GM21717 (cell line): Measurements from ENCODE around the gene NTM.

Source experiments
- ATAC-seq: cut with Tn5 transposase; IDR thresholded peaks from one replicate; pipeline ENCODE4 v1.9.1; 2021; ENCODE audit warnings: mild to moderate bottlenecking, moderate library complexity; ENCODE audit not compliant: unreplicated experiment

Gene NTM

DNA sequence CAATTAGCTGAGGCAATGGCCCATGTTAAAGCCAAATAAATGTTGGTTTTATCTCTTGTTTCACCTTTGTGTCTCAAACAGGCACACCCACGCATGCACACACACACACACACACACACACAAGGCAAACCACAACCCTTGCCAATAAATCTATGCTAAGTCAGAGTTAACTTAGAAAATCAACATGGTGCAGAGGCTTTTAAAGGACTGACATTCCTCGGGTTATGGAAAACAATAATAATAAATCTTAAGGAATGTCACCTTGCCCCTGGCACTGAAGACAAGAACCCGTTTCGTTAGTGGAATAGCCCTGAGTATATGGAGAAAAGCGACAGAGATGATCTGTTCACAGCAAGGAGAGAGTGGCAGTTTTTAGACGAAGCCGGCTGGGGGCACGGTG lies 326.3 kb downstream of the NTM start:
- ATAC-seq = no peak

DNA sequence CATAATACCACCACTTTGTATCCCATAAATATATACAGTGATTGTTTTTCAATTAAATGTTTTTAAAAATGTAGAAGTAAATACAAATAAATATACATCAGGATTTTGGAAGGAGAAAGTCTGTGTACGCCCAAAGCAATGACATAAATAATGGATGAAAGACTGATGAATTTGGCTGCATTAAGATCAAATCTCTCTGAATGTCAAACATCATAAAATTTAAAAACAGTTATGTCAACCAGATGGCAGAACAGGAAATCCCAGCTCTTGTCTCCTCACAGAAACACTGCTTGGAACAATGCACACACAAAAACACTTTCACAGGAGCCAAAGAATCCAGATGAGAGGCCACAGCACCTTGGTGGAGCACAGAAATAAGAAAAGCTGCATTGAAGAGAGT lies 332.9 kb downstream of the NTM start:
- ATAC-seq = no peak

DNA sequence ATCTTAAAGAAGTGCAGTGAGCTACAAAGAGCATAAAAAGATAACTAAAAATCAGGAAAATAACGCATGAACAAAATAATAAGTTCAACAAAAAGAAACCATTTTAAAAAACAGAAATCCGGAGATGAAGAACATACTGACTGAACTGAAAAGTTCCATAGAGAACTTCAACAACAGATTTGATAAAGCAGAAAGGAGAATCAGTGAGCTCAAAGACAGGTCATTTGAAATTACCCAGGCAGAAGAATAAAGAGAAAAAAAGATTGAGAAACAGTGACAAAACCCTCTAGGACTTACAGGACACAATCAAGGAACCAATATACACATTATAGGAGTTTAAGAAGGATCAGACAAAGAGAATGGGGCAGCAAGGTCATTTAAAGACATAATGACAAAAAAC lies 334.3 kb downstream of the NTM start:
- ATAC-seq = no peak

DNA sequence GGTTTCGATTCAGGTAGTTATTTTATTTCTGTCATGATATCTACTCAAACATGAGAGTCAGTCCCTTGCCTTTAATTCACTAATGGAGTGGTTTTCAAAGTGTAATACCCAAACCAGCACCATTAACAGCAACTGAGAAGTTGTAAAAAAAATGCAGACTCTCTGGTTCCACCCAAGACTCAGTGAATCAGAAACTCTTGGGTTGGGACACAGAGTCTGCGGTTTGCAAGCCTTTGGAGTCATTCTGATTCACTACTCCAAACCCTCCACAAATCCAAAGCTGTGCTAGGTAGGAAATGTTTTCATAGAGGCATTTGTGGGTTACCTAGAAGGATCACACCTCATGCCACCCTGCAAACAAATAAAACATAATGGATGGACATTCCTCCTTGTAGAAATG lies 340.1 kb downstream of the NTM start:
- ATAC-seq = no peak

DNA sequence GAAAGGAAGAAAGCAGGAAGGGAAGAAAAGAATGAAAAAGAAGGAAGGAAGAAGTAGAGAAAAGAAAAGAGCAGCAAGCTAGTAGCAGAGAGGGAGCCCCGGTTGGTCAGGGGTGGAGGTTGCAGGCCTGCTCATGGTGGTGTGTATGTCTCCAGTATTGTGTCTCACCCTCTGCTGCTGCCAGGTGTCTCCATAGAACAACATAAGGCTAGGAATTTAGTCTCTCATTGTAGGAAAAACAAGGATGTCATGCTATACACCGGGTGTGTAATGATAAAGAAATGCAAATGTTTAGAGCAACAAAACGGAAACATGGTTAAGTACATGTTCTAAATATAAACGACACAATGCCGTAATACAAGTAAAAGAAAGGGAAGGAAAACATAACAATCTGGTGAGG lies 342.5 kb downstream of the NTM start:
- no peak for ATAC-seq

DNA sequence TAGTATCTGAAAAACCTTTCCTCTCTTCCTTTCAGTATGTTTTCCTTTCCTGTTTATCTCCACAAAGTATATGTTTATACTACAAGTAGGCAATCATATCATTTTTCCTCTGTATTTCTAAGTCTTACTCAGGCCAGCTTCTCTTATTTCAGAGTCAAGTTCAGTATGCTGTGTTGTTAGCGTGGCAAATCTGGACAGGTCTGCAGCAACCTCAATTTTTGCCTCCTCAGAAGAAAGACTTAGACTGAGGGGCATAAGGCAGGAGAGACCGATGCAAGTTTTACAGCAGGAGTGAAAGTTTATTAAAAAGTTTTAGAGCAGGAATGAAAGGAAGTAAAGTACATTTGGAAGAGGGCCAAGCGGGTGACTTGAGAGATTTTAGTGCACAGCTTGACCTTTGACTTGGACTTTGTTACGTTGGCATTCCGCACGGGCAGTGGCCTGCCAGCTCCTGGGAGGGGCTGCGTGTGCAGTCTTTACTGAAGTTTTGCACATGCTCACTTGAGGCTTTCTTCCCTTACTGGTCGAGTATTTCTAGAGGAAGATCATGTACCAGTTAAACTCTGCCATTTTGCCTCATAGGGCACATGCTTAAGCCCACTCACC lies 343.2 kb downstream of the NTM start:
- no peak for ATAC-seq

DNA sequence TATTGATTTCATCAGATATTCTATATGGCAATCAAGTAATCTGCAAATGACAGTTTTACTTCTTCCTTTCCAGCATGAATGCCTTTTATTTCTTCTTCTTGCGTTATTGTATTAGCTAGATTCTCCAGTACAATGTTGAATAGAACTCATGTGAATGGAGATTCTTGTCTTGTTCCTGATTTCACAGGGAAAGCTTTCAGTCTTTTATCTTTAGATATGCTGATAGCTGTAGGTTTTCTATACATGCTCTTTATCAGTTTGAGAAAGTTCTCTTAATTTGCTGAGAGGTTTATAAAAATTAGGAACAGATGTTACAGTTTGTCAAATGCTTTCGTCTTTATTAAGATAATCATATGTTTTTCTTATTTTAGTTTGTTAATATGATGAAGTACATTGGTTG lies 347.2 kb downstream of the NTM start:
- no peak for ATAC-seq

DNA sequence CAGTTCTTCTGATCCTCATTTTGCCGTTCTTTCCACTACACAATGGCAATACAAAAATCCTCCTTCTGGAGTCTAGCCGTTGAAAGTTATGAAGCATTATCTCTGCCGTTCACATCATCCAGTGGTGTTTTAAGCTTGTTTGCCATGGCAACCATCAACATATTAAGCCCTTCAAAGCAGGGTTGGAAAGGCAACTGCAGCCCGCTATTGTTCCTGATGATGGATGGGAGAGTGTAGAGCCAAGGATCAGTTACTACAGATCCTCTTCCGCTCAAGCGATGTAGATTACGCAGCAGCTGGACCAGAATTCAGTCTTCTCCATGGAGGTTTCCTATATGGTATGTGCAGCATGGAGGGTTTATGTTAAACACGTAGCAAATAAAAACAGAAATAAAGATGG lies 352.7 kb downstream of the NTM start:
- ATAC-seq = no peak

DNA sequence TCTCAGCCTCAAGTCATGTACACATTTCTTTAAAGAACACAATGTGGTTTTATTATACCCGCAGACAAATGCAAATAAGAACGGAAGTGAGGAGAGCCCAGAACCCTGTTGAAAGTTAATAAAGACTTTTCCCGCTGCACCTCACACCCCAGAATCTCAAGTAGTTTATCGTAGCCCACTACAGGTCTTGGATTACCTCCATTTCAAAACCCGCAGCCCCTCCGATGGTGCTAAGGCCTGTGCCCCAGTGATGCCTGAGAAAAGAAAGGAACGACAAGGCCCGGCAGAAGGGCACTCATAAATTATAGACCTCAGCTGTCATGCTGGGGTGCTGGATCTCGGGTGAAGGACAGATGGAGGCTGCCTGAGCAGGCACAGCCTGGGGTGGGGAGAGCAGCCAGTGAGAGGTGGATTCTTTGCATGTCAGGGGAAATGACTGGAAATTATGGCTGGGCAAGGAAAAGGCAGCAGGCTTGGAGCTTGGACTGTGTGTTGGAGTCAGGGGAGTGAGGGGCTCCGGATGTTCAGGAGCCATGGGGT lies 354.1 kb downstream of the NTM start:
- no peak for ATAC-seq

DNA sequence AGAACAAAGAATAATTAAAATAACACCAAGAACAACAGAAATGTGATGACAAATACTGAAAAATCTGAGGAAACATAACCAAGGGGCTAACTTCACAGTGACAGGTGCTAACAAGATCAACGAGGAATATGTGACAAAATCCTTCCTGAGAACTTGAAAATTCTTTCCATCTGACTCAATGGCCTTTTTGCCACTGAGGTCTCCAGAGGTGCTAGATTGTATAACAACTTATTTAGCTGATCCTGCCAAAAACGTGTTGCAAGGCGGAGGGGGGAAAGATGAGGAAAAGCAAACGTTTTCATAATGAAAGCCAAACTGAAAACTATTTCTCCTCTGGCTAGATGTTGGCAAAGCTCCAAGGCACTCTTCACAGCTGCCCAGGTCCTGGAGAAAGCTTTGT lies 364.5 kb downstream of the NTM start:
- no peak for ATAC-seq

DNA sequence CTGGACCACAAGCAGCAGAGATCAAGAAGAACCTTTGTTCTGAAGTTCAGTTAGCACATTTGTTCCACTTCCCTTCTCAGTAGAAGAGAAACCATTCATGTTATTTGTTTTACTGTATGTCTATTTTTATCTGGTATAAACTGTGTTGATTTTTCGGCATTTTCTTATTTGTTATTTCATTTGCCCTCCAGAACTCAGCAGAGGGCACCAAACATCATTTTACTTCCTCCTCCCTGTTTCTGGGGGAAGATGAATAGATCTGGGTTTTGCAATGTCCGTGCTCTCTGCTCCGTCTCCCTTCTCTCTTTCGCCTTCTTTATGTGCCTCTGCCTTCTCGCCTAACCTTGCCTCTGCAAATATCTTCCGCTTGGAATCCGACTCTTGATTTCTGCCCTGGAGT lies 366.9 kb downstream of the NTM start:
- ATAC-seq = no peak

DNA sequence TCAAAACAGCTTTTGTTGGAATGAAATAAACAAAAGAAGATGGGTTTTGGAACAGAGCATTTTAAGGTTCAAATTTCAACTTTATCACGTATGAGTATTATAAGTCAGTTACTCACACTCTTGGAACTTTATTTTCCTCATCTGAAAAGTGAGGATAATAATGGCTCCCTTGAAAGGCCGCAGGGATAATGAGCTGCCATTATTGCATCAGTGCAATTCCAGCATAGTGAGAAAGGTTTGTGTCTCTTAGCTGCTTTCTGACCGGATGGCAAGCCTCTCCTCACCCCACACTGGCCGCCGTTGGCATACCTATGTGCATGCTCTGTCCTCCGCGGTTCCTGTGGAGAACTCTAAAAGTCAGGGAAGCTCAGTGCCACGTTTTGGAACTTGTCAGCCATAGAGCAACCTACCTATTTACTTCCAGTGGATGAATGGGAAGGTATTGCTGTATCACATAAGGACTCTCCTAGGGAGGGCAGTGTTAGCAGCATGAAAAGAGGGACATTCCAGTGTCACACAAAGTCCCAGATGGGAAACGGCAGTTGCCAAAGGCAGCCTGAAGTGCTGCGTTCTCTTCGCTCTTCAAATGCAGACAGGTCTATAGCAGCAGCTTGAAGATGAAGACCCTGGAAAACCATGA lies 368.9 kb downstream of the NTM start:
- ATAC-seq = no peak

DNA sequence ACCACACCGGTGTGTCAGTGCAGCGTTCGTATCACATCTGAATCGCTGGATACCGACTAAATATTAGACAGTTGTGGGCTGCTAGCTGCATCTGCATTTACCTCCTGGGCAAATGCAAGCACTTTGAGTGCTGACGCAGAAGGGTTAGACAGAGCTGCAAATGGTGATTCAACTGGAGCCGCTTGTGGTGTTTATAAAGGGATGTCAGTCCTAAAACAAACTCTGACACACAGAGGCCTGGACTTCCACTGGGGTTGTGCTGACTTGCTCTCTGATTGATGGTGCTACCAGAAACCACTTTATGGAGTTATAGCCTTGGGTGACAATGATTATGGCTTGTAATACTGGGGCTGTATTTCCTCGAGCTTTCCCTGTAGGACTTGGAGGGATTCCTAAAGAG lies 374.4 kb downstream of the NTM start:
- ATAC-seq = no peak

DNA sequence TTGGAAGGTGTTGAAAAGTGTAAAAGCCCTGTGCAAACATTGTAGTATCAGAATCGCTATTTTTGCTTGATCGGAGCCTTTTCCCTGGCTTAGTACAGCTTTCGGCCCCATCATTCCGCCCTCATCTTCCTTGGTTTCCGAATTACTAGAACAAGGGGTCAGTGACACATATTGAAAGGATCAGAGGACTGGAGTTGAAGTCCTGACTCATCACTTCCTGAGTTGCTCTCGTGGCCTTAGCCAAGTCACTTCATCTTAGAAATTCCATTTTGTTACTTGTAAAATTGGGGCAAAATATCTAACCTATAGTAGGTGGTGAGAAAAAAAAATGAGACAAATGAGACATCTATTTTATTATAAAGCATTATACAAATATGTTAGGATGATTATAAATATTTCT lies 375.0 kb downstream of the NTM start:
- no peak for ATAC-seq

DNA sequence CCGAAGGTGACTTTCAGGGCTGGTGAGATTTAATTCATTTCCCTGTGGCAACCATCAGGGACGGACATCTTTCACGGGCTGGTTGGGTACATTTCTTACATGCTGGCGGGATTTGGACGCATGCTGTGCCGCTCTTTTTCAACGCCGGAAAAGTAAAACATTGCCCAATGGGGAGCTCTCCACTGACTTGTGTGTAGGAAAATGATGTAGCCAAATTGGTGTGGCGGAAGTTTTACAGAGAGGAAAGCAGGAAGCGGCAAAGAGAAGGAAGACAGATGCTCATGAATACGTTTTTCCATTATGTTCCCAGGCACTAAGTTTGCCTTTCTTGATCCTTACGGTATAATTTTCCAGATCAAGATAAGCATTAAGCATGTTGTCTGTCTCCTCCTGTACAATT lies 375.8 kb downstream of the NTM start:
- ATAC-seq = no peak

DNA sequence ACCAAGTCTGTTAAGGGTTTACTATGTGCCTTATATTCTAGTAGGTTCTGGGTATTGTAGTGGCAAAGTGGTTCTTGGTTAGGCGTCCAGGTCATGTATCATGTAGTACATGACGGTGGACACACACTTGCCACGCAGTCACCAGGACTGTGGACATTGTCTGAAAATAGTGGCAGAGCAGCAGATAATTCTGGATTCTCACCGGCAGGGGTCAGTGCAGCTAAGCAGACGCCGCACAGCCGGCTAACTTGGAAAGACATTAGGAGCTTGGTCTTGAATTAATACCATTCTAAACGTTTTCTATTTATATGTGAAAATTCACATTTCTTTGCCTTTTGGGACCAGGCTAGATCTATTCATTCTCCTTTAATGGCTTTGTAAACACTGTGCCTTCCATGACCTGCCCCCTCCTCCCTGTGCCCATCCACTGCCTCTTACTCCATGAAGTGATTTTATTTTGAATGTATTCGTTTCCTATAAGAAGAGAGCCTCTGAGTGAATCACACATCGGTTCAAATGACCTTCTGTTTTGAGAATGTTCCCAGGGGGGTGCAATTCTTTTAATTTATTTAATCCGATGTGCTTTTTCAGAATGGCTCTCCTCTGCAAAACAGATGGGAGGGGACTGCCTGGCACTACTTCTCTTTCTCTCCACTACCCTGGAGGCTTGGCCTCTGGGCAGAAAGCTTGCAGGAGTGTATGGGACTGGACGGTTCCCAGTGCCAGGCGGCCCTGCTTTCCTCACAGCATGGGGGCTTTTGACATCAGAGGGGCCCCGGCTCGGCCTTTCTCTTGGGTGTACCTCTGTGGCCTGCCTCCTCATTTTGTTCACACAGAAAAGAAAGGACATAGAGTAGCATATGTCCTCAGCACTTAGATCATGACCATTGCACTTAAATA lies 378.0 kb downstream of the NTM start:
- ATAC-seq = no peak

DNA sequence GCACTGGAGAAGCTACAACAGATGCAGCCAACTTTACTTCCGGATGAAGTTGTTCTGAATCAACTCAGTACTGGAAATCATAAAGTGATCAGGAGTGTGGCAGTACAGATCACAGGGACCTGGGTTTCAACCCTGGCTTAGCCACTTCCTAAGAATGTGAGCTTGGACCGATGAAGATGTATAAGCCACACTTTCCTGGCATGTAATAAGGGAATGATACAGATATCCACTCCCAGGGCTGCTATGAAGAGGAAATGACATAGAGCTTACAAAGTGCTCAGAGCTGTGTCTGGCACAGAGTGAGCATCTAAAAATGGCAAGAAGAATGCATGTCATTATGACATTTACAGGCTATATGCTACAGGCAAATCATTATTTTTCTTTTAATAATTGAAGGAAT lies 378.7 kb downstream of the NTM start:
- ATAC-seq = no peak

DNA sequence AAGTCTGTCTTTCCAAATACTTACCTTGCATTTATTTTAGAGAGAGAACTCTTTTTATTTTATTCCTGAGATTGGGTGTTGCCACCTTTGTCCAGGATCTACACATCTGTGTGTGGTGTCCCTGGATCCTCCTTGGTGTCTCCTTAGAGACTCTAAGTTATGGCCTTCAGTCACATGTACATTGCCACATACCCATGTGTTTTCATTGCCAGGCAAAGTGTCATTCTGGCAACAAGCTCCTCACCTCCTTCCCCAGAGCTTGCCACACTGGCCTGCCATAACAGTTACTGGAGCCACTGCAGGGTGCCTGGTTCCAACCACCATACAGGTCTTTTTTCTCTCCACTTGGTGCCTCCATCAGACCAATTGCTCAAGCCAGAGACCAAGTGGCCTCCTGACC lies 379.7 kb downstream of the NTM start:
- ATAC-seq = no peak

DNA sequence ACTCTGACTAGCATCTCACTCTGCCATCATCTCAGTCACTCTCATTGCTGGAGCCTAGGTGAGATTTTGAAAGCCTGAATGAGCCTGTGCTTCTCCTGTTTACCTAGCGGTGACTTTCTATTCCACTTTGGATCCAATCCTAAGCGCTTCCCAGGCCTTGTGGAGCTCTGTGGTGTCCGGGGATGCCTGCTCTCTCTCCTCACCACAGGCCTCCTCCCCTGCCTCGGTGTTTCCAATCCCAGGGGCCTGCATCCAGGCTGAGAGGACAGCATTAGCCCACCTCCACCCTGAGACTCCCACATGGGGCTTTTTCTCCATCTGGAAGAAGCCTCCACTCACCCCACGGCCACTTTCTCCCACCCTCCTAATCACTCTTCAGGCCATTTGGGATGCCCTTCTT lies 380.3 kb downstream of the NTM start:
- no peak for ATAC-seq

DNA sequence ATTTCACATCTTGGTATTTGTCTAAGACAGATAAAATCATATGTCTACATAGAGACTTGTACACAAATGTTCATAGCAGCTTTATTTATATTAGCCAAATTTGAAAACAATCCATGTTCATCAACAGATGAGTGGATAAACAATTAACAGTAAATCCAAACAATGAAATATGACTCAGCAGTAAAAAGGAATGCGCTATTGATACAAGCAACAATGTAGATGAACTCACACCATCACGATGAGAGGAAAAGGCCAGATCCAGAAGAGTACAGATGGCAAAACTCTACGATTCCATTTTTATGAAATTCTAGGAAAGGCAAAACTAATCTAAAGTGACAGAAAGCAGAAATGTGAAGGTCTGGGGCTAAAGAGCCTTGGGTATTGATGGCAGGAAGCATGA lies 384.3 kb downstream of the NTM start:
- ATAC-seq = no peak

DNA sequence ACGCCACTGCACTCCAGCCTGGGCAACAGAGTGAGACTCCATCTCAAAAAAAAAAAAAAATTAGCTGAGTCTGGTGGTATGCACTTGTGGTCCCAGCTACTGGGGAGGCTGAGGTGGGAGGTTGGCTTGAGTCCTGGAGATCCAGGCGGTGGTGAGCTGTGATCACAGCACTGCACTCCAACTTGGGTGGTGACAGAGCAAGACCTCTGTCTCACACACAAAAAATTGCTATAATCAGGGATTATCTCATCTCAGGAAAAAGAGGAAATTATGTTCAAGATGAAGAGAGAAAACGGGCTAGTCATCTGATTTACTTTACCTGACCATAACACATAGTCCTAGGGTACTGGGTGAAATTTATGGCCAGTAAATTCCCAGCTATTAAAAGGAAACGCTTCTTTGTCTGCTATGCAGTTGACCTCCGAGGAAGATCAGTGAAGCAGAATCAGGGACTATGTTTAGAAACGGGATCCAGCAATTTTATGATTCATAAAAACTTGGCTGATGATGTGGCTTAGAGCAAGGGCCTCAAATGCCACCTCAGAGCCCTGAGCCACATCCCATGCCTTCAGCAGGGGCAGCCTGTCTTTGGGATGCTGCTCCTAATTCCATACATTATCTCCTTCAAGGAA lies 386.2 kb downstream of the NTM start:
- ATAC-seq = no peak

DNA sequence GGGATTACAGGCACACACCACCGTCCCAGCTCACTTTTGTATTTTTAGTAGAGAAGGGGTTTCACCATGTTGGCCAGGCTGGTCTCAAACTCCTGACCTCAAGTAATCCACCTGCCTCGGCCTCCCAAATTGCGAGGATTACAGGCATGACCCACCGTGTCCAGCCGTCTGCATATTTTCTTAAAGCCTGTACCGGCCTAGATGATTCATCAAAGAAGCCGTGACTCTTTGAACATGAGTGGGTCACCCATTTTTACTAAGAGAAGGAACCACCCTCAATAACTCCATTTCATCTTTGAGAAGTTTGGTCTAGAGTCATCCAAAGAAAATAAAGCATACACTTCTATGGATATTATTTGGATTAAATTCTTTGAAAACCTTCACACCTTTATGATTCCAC lies 388.3 kb downstream of the NTM start:
- no peak for ATAC-seq
